GM12878 (cell line): Measurements from ENCODE around the gene ACTR5. TPM values are rescaled to one million over a fixed set of nuclear protein-coding genes. Genes with fewer than 3 reads are reported as not detected.

Source experiments
- CEBPB ChIP-seq, 2 experiments: fragments of 150-350 bp in 1 of 2; IDR thresholded peaks; 2 replicates each; pipeline ENCODE4 v1.6.1; 2012 to 2014; ENCODE audit warnings: low read depth in 2 of 2, low read length in 2 of 2, borderline replicate concordance in 1 of 2, inconsistent platforms in 1 of 2
- HDAC6 ChIP-seq: fragments of 200-600 bp; sonication (generic); IDR thresholded peaks from one replicate; pipeline ENCODE4 v1.8.0; 2017; ENCODE audit warnings: antibody characterized with exemption; ENCODE audit not compliant: unreplicated experiment
- MTA3 ChIP-seq: IDR thresholded peaks from 2 replicates; pipeline ENCODE4 v1.6.1; 2012; ENCODE audit warnings: low read length, inconsistent platforms, borderline replicate concordance
- MYB ChIP-seq: fragments of 150-350 bp; IDR thresholded peaks from 2 replicates; pipeline ENCODE4 v1.6.1; 2014; ENCODE audit warnings: mild to moderate bottlenecking, low read depth, low read length, borderline replicate concordance
- NBN ChIP-seq: fragments of 450-650 bp; IDR thresholded peaks from 2 replicates; pipeline ENCODE4 v1.6.1; 2016
- NFIC ChIP-seq: IDR thresholded peaks from 2 replicates; pipeline ENCODE4 v1.6.1; 2012; ENCODE audit warnings: low read depth, mild to moderate bottlenecking, inconsistent platforms, low read length, moderate library complexity
- NFXL1 ChIP-seq: fragments of 450-650 bp; IDR thresholded peaks from 2 replicates; pipeline ENCODE4 v1.6.1; 2017; ENCODE audit warnings: antibody characterized with exemption, mild to moderate bottlenecking, borderline replicate concordance
- NR2F1 ChIP-seq: fragments of 450-650 bp; conservative IDR thresholded peaks from 2 replicates; pipeline ENCODE4 v1.6.1; 2017; ENCODE audit warnings: mild to moderate bottlenecking
- RAD21 ChIP-seq: IDR thresholded peaks from 2 replicates; pipeline ENCODE4 v1.6.1; 2011; ENCODE audit warnings: mild to moderate bottlenecking, low read depth, low read length, moderate library complexity; ENCODE audit not compliant: insufficient read depth
- SP1 ChIP-seq: IDR thresholded peaks from one replicate; pipeline ENCODE4 v1.6.1; 2011; ENCODE audit warnings: low read depth, low read length
- TARDBP ChIP-seq: IDR thresholded peaks from 2 replicates; pipeline ENCODE4 v1.6.1; 2016; ENCODE audit warnings: borderline replicate concordance
- TCF3 ChIP-seq: IDR thresholded peaks from 2 replicates; pipeline ENCODE4 v1.6.1; 2012; ENCODE audit warnings: low read depth, mild to moderate bottlenecking, low read length, borderline replicate concordance; ENCODE audit not compliant: insufficient read depth
- YBX1 ChIP-seq: fragments of 450-650 bp; IDR thresholded peaks from 2 replicates; pipeline ENCODE4 v1.6.1; 2016; ENCODE audit warnings: antibody characterized with exemption
- ZNF622 ChIP-seq: fragments of 450-650 bp; IDR thresholded peaks from 2 replicates; pipeline ENCODE4 v1.6.1; 2017; ENCODE audit warnings: mild to moderate bottlenecking, inconsistent platforms
- polyA plus RNA-seq, 11 experiments: library from polyadenylated mRNA; depleted of rRNA in 4 of 11; unstranded in 6 of 11; stranded (reverse) in 5 of 11; fragments of >200 nt; fragmentation: Nextera tagmentation in 4 of 11; fragmentation: Illumina TruSeq in 1 of 11; extraction: Ambion mirVana in 4 of 11; extraction: Trizol in 1 of 11; gene quantifications; 1 replicate in 1 of 11; 2 replicates in 10 of 11; pipeline versions ENCODE4 v1.2.1 to v1.2.3, GENCODE V29; 2011 to 2016; ENCODE audit warnings: inconsistent platforms in 2 of 11, missing spikeins in 2 of 11, low read depth in 1 of 11
- total RNA-seq, 4 experiments: library from RNA; depleted of rRNA in 3 of 4; stranded (reverse); fragments of >200 nt in 3 of 4; fragmentation: Illumina TruSeq in 1 of 4; extraction: Trizol in 1 of 4; gene quantifications; 2 replicates each; pipeline versions ENCODE4 v1.2.1 to v1.2.3, GENCODE V29; 2013 to 2021
- TF ChIP-seq, protein P1 (sequence below): fragments of 450-650 bp; formaldehyde crosslinking; IDR thresholded peaks from 2 replicates; pipeline ENCODE4 v1.5.0; 2022; ENCODE audit warnings: mild to moderate bottlenecking, missing genetic modification characterization
- TF ChIP-seq, protein P2 (sequence below): fragments of 450-650 bp; IDR thresholded peaks from 2 replicates; pipeline ENCODE4 v1.6.1; 2014; ENCODE audit warnings: mild to moderate bottlenecking
- TF ChIP-seq, protein P3 (sequence below): fragments of 450-650 bp; IDR thresholded peaks from 2 replicates; pipeline ENCODE4 v1.6.1; 2016; ENCODE audit warnings: mild to moderate bottlenecking, moderate library complexity, borderline replicate concordance
- TF ChIP-seq, protein P4 (sequence below): fragments of 450-650 bp; IDR thresholded peaks from 2 replicates; pipeline ENCODE4 v1.6.1; 2017; ENCODE audit warnings: mild to moderate bottlenecking

The ACTR5 gene
- total and polyA plus RNA-seq, 10 of the 15 experiments (the other 5 are each of a cell fraction or from before 2014, with no cell fraction given) = 0.52 to 14.7 (median 8.8) TPM

DNA sequence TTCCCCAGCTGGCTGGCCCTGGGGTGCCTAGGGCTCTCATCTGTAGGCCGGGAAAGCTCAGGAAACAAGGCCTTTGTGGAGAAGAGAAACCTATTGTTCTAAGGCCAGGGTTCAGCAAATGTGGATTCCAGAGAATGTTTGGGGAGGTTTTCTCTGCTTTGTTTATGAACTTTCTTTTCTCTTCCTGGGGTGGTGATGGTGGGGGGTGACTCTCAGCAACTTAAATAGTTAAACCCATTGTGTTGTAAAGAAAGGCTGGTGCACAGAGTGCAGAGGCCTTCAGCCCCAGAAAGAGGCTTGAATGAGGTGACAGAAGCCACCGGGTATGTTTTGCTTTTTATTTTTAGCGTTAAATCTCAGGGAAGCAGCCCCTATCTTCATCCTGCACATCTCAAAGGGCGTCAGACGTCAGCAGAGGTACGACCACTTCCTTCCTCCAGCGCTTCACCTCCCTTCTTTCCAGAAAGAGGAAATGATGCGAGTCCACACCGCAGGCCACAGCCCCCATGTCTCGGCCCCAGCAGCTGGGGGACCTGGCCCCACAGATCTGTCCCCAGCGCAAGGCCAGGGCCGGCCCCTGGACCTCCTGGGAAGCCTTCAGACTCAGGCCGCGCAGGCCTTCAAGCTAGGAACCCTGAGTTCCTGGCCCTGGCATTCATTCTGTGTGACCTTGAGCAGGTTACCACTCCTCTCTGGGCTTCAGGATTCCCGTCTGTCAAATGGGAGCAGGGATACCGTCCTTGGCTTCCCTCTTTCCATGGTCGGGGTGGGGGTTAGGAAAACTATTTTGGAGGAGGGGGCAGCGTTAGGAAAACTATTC, 56.6 kb downstream of the ACTR5 start (continued):
- TF ChIP-seq, protein P1, sequence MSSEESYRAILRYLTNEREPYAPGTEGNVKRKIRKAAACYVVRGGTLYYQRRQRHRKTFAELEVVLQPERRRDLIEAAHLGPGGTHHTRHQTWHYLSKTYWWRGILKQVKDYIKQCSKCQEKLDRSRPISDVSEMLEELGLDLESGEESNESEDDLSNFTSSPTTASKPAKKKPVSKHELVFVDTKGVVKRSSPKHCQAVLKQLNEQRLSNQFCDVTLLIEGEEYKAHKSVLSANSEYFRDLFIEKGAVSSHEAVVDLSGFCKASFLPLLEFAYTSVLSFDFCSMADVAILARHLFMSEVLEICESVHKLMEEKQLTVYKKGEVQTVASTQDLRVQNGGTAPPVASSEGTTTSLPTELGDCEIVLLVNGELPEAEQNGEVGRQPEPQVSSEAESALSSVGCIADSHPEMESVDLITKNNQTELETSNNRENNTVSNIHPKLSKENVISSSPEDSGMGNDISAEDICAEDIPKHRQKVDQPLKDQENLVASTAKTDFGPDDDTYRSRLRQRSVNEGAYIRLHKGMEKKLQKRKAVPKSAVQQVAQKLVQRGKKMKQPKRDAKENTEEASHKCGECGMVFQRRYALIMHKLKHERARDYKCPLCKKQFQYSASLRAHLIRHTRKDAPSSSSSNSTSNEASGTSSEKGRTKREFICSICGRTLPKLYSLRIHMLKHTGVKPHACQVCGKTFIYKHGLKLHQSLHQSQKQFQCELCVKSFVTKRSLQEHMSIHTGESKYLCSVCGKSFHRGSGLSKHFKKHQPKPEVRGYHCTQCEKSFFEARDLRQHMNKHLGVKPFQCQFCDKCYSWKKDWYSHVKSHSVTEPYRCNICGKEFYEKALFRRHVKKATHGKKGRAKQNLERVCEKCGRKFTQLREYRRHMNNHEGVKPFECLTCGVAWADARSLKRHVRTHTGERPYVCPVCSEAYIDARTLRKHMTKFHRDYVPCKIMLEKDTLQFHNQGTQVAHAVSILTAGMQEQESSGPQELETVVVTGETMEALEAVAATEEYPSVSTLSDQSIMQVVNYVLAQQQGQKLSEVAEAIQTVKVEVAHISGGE (CRISPR knock-in tag) = no peak
- TF ChIP-seq MYB (no peak), NFIC (peak; percentile 75), TARDBP (no peak), ZNF622 (no peak), MTA3 (no peak), CEBPB (IDR thresholded peaks at IDR 0.05; ENCODE audit: borderline replicate concordance in 1 of 2, low read depth in 2 of 2, low read length in 2 of 2) (no peak), HDAC6 (no peak), NBN (peak; percentile 62; the same call in 1 of the 2 replicates), TCF3 (peak; percentile 96), NR2F1 (no peak), YBX1 (no peak), NFXL1 (no peak), RAD21 (no peak), SP1 (peak; percentile 75)
- TF ChIP-seq, protein P2, sequence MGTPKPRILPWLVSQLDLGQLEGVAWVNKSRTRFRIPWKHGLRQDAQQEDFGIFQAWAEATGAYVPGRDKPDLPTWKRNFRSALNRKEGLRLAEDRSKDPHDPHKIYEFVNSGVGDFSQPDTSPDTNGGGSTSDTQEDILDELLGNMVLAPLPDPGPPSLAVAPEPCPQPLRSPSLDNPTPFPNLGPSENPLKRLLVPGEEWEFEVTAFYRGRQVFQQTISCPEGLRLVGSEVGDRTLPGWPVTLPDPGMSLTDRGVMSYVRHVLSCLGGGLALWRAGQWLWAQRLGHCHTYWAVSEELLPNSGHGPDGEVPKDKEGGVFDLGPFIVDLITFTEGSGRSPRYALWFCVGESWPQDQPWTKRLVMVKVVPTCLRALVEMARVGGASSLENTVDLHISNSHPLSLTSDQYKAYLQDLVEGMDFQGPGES = no peak
- TF ChIP-seq, protein P3, sequence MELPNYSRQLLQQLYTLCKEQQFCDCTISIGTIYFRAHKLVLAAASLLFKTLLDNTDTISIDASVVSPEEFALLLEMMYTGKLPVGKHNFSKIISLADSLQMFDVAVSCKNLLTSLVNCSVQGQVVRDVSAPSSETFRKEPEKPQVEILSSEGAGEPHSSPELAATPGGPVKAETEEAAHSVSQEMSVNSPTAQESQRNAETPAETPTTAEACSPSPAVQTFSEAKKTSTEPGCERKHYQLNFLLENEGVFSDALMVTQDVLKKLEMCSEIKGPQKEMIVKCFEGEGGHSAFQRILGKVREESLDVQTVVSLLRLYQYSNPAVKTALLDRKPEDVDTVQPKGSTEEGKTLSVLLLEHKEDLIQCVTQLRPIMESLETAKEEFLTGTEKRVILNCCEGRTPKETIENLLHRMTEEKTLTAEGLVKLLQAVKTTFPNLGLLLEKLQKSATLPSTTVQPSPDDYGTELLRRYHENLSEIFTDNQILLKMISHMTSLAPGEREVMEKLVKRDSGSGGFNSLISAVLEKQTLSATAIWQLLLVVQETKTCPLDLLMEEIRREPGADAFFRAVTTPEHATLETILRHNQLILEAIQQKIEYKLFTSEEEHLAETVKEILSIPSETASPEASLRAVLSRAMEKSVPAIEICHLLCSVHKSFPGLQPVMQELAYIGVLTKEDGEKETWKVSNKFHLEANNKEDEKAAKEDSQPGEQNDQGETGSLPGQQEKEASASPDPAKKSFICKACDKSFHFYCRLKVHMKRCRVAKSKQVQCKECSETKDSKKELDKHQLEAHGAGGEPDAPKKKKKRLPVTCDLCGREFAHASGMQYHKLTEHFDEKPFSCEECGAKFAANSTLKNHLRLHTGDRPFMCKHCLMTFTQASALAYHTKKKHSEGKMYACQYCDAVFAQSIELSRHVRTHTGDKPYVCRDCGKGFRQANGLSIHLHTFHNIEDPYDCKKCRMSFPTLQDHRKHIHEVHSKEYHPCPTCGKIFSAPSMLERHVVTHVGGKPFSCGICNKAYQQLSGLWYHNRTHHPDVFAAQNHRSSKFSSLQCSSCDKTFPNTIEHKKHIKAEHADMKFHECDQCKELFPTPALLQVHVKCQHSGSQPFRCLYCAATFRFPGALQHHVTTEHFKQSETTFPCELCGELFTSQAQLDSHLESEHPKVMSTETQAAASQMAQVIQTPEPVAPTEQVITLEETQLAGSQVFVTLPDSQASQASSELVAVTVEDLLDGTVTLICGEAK = no peak; the same call in 1 of the 2 replicates
- TF ChIP-seq, protein P4, sequence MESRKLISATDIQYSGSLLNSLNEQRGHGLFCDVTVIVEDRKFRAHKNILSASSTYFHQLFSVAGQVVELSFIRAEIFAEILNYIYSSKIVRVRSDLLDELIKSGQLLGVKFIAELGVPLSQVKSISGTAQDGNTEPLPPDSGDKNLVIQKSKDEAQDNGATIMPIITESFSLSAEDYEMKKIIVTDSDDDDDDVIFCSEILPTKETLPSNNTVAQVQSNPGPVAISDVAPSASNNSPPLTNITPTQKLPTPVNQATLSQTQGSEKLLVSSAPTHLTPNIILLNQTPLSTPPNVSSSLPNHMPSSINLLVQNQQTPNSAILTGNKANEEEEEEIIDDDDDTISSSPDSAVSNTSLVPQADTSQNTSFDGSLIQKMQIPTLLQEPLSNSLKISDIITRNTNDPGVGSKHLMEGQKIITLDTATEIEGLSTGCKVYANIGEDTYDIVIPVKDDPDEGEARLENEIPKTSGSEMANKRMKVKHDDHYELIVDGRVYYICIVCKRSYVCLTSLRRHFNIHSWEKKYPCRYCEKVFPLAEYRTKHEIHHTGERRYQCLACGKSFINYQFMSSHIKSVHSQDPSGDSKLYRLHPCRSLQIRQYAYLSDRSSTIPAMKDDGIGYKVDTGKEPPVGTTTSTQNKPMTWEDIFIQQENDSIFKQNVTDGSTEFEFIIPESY = no peak
